Ovary (tissue), 3 donors: ENCODE results near the gene FOXP1.

Source experiments
- CTCF ChIP-seq, 3 donors: fragments of 450-650 bp in 2 of 3; fragments of 200-600 bp in 1 of 3; IDR thresholded peaks; one replicate each; pipeline versions ENCODE4 v1.5.1 to v1.8.0; 2016 to 2022; ENCODE audit warnings: antibody characterized with exemption in 3 of 3, mild to moderate bottlenecking in 1 of 3
- EP300 ChIP-seq: sonication (generic); formaldehyde crosslinking; IDR thresholded peaks from one replicate; pipeline ENCODE4 v1.6.1; 2017; ENCODE audit warnings: antibody characterized with exemption
- donor health status: DM: no; HTN: no; CAD: no.

DNA sequence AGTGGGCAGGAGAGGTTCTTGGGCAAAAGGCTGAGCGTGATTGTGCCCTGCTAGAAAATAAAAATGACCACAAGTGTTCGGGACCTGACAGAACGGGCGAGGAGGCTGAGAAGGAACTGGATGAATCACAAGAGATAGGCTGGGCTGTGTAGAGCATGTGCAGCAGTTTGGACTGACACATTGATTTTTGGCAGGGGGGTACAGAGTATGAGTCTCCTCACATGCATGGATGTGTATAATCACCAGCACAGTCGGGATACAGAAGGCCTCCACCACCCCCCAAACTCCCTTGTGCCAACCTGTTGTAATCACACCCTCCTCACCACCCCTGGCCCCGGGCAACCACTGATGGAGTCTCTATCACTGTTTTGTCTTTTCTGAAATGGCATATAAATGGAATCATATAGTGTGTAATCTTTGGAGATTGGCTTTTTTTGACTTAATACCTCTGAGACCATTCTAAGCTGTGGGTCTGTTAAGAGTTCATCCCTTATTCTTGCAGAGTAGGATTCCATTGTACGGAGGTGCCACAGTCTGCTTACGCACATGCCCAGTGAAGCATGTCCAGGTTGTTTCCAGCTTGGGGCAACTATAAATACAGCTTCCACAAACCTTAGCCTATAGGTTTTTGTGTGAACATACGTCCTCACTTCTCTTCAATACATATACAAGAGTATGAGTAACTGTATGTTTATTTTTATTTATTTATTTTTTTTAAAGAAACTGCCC, 438.8 kb downstream of the FOXP1 start:
- no peak for TF ChIP-seq CTCF (IDR thresholded peaks at IDR 0.05)
- no peak for TF ChIP-seq EP300
